ENCODE results near the gene MYLK2. TPM values are rescaled to one million over a fixed set of nuclear protein-coding genes. Genes with fewer than 3 reads are reported as not detected.

Gene MYLK2
- total RNA-seq, 2 experiments from 2014 or later = not detected

- ChIA-PET POLR2A (no interaction called here), CTCF (no interaction called here)
- TF ChIP-seq, protein P1, sequence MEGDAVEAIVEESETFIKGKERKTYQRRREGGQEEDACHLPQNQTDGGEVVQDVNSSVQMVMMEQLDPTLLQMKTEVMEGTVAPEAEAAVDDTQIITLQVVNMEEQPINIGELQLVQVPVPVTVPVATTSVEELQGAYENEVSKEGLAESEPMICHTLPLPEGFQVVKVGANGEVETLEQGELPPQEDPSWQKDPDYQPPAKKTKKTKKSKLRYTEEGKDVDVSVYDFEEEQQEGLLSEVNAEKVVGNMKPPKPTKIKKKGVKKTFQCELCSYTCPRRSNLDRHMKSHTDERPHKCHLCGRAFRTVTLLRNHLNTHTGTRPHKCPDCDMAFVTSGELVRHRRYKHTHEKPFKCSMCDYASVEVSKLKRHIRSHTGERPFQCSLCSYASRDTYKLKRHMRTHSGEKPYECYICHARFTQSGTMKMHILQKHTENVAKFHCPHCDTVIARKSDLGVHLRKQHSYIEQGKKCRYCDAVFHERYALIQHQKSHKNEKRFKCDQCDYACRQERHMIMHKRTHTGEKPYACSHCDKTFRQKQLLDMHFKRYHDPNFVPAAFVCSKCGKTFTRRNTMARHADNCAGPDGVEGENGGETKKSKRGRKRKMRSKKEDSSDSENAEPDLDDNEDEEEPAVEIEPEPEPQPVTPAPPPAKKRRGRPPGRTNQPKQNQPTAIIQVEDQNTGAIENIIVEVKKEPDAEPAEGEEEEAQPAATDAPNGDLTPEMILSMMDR (IDR thresholded peaks at IDR 0.05) = no peak
- no peak overlapping the region for H3K27ac Mint-ChIP-seq
- no peaks in the 10 kb centered on the region for H3K36me3 Mint-ChIP-seq (ENCODE audit: low read depth)
- no peak overlapping the region for H3K27ac ChIP-seq (ENCODE audit: low read depth in 1 of 2, low read length in 2 of 2)
- H3K36me3 ChIP-seq (ENCODE audit: insufficient read depth, low read length) = no peaks in the 10 kb centered on the region
- intact Hi-C loops (cut with DNase I, micrococcal nuclease) = no loop called here
- no peak overlapping the region for H3K4me3 ChIP-seq (ENCODE audit: low read length)
- H3K4me1 ChIP-seq (ENCODE audit: insufficient read depth, low read length) = peaks cover 5% of the 10 kb centered on the region
- no peaks in the 10 kb centered on the region for H3K9me3 ChIP-seq (ENCODE audit: control insufficient read depth in 1 of 2, insufficient read depth in 1 of 2, low read length in 2 of 2)
- no peaks in the 10 kb centered on the region for H3K27me3 ChIP-seq (ENCODE audit: control insufficient read depth in 1 of 2, insufficient read depth in 2 of 2, low read length in 2 of 2)
- DNase-seq (peak in 1 of 14 experiments; percentile 14), ATAC-seq (ENCODE audit: poor library complexity) (no peak)
- H3K27me3 Mint-ChIP-seq = no peaks in the 10 kb centered on the region
- peaks cover 18% of the 10 kb centered on the region for H3K4me1 Mint-ChIP-seq (ENCODE audit: low read depth)
- no peak overlapping the region for H3K4me3 Mint-ChIP-seq
- no peaks in the 10 kb centered on the region for H3K9me3 Mint-ChIP-seq
These were observed 15.4 kb upstream of the MYLK2 start for GRCh38 chr20:31803552-31804291.

DNA sequence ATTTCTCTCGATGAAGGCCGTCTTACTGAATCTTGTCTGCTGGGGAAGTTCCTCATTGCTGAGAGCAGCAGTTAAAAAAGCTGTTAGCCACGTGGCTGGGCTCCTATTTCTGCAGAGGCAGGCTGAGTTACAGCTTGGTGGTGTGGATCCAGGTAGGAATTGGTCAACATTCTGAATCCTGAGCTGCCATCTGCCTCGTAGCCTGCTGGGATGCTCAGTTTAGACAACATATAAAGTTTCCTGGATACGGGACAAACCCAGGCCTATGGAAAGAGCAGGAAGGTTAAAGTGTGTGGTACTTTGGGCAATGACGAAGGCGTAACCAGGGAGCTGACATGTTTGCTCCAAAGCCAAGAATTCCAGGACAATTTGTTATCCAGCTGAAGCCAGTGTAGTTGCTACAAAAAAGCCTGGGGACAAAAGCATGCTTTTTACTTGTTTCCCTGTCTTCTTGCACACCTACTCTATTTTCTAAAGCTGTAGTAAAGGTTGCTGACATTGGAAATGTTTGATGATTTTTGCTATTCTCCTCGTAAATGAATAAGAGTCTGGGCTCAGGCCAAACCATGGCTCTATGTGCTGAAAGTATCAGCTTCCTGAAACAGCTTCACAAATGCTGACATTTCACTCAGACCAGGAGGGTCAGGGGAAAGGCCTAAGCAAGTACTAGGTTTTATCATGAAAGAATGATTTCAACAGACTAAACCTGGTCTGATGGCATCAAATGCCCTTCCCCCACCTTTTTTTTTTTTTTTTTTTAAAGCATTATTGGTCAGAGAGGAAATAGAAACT, 12.4 kb upstream of the MYLK2 start:
- CTCF ChIA-PET = no interaction called here
- Histone ChIP-seq H3K4me1 (ENCODE audit: insufficient read depth, low read length) (peaks cover 5% of the 10 kb centered on the region), H3K9me3 (ENCODE audit: control insufficient read depth in 1 of 2, insufficient read depth in 1 of 2, low read length in 2 of 2) (no peaks in the 10 kb centered on the region), H3K27me3 (ENCODE audit: control insufficient read depth in 1 of 2, insufficient read depth in 2 of 2, low read length in 2 of 2) (no peaks in the 10 kb centered on the region), H3K27ac (ENCODE audit: low read depth in 1 of 2, low read length in 2 of 2) (no peak overlapping the region), H3K36me3 (ENCODE audit: insufficient read depth, low read length) (no peaks in the 10 kb centered on the region), H3K4me3 (ENCODE audit: low read length) (no peak overlapping the region)
- intact Hi-C loops (cut with DNase I, micrococcal nuclease) = no loop called here
- no peak for DNase-seq
- Mint-ChIP-seq H3K27me3 (no peaks in the 10 kb centered on the region), H3K9me3 (no peaks in the 10 kb centered on the region), H3K27ac (no peak overlapping the region), H3K36me3 (ENCODE audit: low read depth) (no peaks in the 10 kb centered on the region), H3K4me3 (no peak overlapping the region), H3K4me1 (ENCODE audit: low read depth) (peaks cover 18% of the 10 kb centered on the region)
- POLR2A ChIA-PET = no interaction called here
- ATAC-seq (ENCODE audit: poor library complexity) = no peak
- TF ChIP-seq, protein P1 (IDR thresholded peaks at IDR 0.05) = no peak

DNA sequence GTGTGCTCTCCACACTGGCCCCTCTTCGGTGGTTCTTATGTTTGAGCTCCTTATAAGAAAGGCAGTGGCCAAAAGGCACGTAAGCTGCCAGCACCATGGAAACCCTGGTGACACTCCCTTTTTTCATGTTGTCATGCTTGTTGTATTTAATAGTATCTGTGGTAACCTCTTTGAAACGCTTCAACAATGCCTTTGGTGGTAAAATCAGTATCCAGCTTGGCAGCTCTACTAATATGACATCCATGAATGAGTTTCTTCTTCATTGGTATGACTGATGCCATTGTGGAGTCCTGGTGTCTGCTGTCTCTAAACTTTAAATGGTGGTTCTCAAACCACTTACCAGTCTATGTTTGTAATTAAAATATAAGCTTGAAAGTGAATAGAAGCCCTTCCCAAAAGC, 10.7 kb upstream of the MYLK2 start:
- Mint-ChIP-seq H3K27me3 (no peaks in the 10 kb centered on the region), H3K9me3 (no peaks in the 10 kb centered on the region), H3K4me3 (no peak overlapping the region), H3K27ac (no peak overlapping the region), H3K4me1 (ENCODE audit: low read depth) (peaks cover 15% of the 10 kb centered on the region), H3K36me3 (ENCODE audit: low read depth) (no peaks in the 10 kb centered on the region)
- ATAC-seq (ENCODE audit: poor library complexity) (no peak), DNase-seq (no peak)
- ChIA-PET CTCF (no interaction called here), POLR2A (no interaction called here)
- Histone ChIP-seq H3K27ac (ENCODE audit: low read depth in 1 of 2, low read length in 2 of 2) (no peak overlapping the region), H3K4me1 (ENCODE audit: insufficient read depth, low read length) (peaks cover 4% of the 10 kb centered on the region), H3K27me3 (ENCODE audit: control insufficient read depth in 1 of 2, insufficient read depth in 2 of 2, low read length in 2 of 2) (no peaks in the 10 kb centered on the region), H3K36me3 (ENCODE audit: insufficient read depth, low read length) (no peaks in the 10 kb centered on the region), H3K4me3 (ENCODE audit: low read length) (no peak overlapping the region), H3K9me3 (ENCODE audit: control insufficient read depth in 1 of 2, insufficient read depth in 1 of 2, low read length in 2 of 2) (no peaks in the 10 kb centered on the region)
- TF ChIP-seq, protein P1 (IDR thresholded peaks at IDR 0.05) = no peak
- intact Hi-C loops (cut with DNase I, micrococcal nuclease) = no loop called here
